ENCODE measurements around the gene IMMP2L. TPM values are rescaled to one million over a fixed set of nuclear protein-coding genes. Genes with fewer than 3 reads are reported as not detected.
"Not testable (repeated sequence)": the region's sequence is repeated elsewhere in the genome, so short reads cannot be mapped to it uniquely, and the experiment has no call there.

IMMP2L gene
- total RNA-seq, 2 experiments from 2014 or later, result 17.4 to 30.2 TPM

GRCh38 chr7:111586711-111587409 is 24.6 kb upstream of the IMMP2L start:
- ChIA-PET CTCF (no interaction called here), POLR2A (no interaction called here)
- Mint-ChIP-seq H3K27ac (no peak overlapping the region), H3K9me3 (peaks cover 1% of the 10 kb centered on the region), H3K4me3 (no peak overlapping the region), H3K36me3 (ENCODE audit: low read depth) (no peaks in the 10 kb centered on the region), H3K4me1 (ENCODE audit: low read depth) (peaks cover 7% of the 10 kb centered on the region), H3K27me3 (no peaks in the 10 kb centered on the region)
- TF ChIP-seq, protein P1, sequence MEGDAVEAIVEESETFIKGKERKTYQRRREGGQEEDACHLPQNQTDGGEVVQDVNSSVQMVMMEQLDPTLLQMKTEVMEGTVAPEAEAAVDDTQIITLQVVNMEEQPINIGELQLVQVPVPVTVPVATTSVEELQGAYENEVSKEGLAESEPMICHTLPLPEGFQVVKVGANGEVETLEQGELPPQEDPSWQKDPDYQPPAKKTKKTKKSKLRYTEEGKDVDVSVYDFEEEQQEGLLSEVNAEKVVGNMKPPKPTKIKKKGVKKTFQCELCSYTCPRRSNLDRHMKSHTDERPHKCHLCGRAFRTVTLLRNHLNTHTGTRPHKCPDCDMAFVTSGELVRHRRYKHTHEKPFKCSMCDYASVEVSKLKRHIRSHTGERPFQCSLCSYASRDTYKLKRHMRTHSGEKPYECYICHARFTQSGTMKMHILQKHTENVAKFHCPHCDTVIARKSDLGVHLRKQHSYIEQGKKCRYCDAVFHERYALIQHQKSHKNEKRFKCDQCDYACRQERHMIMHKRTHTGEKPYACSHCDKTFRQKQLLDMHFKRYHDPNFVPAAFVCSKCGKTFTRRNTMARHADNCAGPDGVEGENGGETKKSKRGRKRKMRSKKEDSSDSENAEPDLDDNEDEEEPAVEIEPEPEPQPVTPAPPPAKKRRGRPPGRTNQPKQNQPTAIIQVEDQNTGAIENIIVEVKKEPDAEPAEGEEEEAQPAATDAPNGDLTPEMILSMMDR (IDR thresholded peaks at IDR 0.05), result no peak
- intact Hi-C loops (cut with micrococcal nuclease), result no loop called here
- ATAC-seq (no peak), DNase-seq (no peak)

GRCh38 chr7:111581784-111582488 is 19.6 kb upstream of the IMMP2L start:
- H3K36me3 Mint-ChIP-seq (ENCODE audit: low read depth); DNase-seq; H3K4me3 Mint-ChIP-seq; H3K9me3 Mint-ChIP-seq; POLR2A ChIA-PET; H3K4me1 Mint-ChIP-seq (ENCODE audit: low read depth); H3K27ac Mint-ChIP-seq; intact Hi-C loops (cut with micrococcal nuclease); ATAC-seq; H3K27me3 Mint-ChIP-seq; CTCF ChIA-PET: not testable (repeated sequence)

DNA sequence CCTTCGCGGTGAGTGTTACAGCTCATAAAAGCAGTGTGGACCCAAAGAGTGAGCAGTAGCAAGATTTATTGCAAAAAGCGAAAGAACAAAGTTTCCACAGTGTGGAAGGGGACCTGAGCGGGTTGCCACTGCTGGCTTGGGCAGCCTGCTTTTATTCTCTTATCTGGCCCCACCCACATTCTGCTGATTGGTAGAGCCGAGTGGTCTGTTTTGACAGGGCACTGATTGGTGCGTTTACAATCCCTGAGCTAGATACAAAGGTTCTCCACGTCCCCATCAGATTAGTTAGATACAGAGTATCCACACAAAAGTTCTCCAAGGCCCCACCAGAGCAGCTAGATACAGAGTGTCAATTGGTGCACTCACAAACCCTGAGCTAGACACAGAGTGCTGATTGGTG is 18.9 kb upstream of the IMMP2L start:
- ATAC-seq; POLR2A ChIA-PET; intact Hi-C loops (cut with micrococcal nuclease); H3K27ac Mint-ChIP-seq; H3K9me3 Mint-ChIP-seq; DNase-seq; CTCF ChIA-PET; H3K27me3 Mint-ChIP-seq; H3K36me3 Mint-ChIP-seq (ENCODE audit: low read depth); H3K4me3 Mint-ChIP-seq; H3K4me1 Mint-ChIP-seq (ENCODE audit: low read depth): not testable (repeated sequence)

GRCh38 chr7:111578754-111579153 is 16.5 kb upstream of the IMMP2L start:
- no peak overlapping the region for H3K27ac Mint-ChIP-seq
- no peaks in the 10 kb centered on the region for H3K4me1 Mint-ChIP-seq (ENCODE audit: low read depth)
- TF ChIP-seq, protein P1 (IDR thresholded peaks at IDR 0.05), result no peak
- peaks cover 8% of the 10 kb centered on the region for H3K9me3 Mint-ChIP-seq
- ChIA-PET CTCF (no interaction called here), POLR2A (no interaction called here)
- intact Hi-C loops (cut with micrococcal nuclease), result no loop called here
- peaks cover 1% of the 10 kb centered on the region for H3K36me3 Mint-ChIP-seq (ENCODE audit: low read depth)
- H3K4me3 Mint-ChIP-seq, result no peak overlapping the region
- DNase-seq, result no peak
- peaks cover 1% of the 10 kb centered on the region for H3K27me3 Mint-ChIP-seq
- ATAC-seq, result no peak

GRCh38 chr7:111571720-111572119 is 9.4 kb upstream of the IMMP2L start:
- Mint-ChIP-seq H3K27ac (no peak overlapping the region), H3K36me3 (ENCODE audit: low read depth) (no peaks in the 10 kb centered on the region), H3K4me1 (ENCODE audit: low read depth) (no peaks in the 10 kb centered on the region), H3K27me3 (peaks cover 7% of the 10 kb centered on the region), H3K9me3 (peaks cover 10% of the 10 kb centered on the region), H3K4me3 (no peak overlapping the region)
- TF ChIP-seq, protein P1 (IDR thresholded peaks at IDR 0.05), result no peak
- no peak for ATAC-seq
- DNase-seq, result no peak
- intact Hi-C loops (cut with micrococcal nuclease), result no loop called here
- POLR2A ChIA-PET, result interaction anchor here (1.6 kb wide), 1 partner anchor 9 kb away, joined by 4 read pairs; the partner anchor contains the start of gene IMMP2L
- CTCF ChIA-PET, result no interaction called here

DNA sequence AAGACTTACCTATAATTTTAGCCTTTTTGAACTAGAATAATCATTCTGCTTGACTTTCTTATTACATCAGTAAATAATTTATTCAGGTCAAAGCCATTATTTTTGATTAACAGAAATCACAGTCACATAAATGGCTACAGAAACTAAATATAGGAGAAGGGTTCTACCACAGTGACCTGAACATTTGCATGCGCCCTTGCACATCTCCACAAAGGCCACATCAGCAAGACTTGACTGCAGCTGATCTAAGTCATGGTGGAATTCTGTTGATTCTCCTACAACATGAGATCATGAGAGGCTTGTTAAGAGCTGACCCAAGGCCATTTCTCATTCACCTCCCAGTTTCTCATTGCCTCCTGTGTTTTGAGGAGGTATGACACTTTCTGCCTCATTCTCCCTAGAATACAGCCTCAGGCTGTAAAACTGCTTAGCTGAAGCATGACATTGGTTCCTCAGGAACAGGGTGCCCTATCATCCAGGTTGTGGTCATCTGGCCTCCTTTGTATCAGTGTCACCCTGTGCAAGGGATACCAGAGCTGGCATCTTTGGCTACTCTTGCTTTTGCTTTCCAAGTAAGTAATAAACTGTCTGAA is 6.7 kb upstream of the IMMP2L start:
- H3K36me3 Mint-ChIP-seq (ENCODE audit: low read depth), result no peaks in the 10 kb centered on the region

More for the DNA sequence above, 6.7 kb upstream of the IMMP2L start:
- Mint-ChIP-seq H3K4me3 (no peak overlapping the region), H3K9me3 (peaks cover 10% of the 10 kb centered on the region), H3K27ac (no peak overlapping the region), H3K4me1 (ENCODE audit: low read depth) (no peaks in the 10 kb centered on the region), H3K27me3 (peaks cover 6% of the 10 kb centered on the region)
- DNase-seq, result no peak
- intact Hi-C loops (cut with micrococcal nuclease), result no loop called here
- TF ChIP-seq, protein P1 (IDR thresholded peaks at IDR 0.05), result no peak
- no peak for ATAC-seq
- CTCF ChIA-PET, result no interaction called here
- POLR2A ChIA-PET, result no interaction called here

All from activated CD8-positive, alpha-beta T cell treated with anti-CD3 and anti-CD28 coated beads for 36 hours (primary cell).